Activated CD4-positive, alpha-beta T cell treated with anti-CD3 and anti-CD28 coated beads, Interleukin-2, amount 10 ng/mL, durations not matched to agents 24 days and 14 days (primary cell): ENCODE measurements around the gene HS6ST2. TPM values are rescaled to one million over a fixed set of nuclear protein-coding genes. Genes with fewer than 3 reads are reported as not detected.

Experiments used
- DNase-seq: peaks from one replicate; pipeline ENCODE4 v3.0.0; 2022
- H3K27ac Mint-ChIP-seq: one replicate; pipeline ENCODE4 v1.8.0; 2022; ENCODE audit warnings: mild to moderate bottlenecking, mixed read lengths
- H3K27me3 Mint-ChIP-seq: one replicate; pipeline ENCODE4 v1.8.0; 2022; ENCODE audit warnings: mixed read lengths
- H3K36me3 Mint-ChIP-seq: one replicate; pipeline ENCODE4 v1.8.0; 2022; ENCODE audit warnings: low read depth, mild to moderate bottlenecking, mixed read lengths
- H3K4me1 Mint-ChIP-seq: one replicate; pipeline ENCODE4 v1.8.0; 2021; ENCODE audit warnings: mixed read lengths
- H3K4me3 Mint-ChIP-seq: one replicate; pipeline ENCODE4 v1.8.0; 2022; ENCODE audit warnings: mild to moderate bottlenecking, moderate library complexity, mixed read lengths
- H3K9me3 Mint-ChIP-seq: one replicate; pipeline ENCODE4 v1.8.0; 2021; ENCODE audit warnings: mixed read lengths
- intact Hi-C: fragments of 100-400 bp; cut with micrococcal nuclease; formaldehyde crosslinking; loops from one replicate; pipeline ENCODE4 v1.15.1; 2023
- total RNA-seq: library from RNA; stranded (reverse); gene quantifications from 2 replicates; pipeline ENCODE4 v1.2.3, GENCODE V29; 2022

The HS6ST2 gene
- total RNA-seq, 1 donor from 2014 or later = 1.2 TPM

DNA sequence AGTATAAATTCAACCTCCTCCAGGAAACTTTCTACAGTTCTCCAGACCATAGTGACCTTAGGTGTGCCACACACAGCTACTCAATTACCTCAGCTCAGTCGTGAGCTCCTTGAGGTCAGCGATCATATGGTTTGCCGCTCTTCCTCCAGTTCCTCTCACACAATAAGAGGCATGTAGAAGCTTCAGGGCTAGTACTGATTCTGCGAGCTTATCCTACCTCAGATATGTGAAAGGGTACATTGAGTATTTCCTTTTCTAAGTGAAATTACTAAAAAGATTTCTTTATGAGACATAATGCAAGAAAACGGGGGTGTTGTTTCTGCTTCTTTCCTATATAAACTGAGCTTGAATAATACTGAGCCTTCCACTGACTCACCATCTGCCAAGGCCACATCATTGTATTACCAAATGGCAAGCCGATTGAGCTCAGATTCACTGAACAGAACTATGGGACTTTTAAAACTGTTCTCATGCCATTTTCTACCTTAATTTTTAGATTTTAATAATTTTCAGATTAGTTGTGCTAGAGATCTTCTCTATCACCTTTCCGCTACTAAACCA, 183.1 kb downstream of the HS6ST2 start:
- Mint-ChIP-seq H3K9me3 (no peaks in the 10 kb centered on the region), H3K36me3 (no peaks in the 10 kb centered on the region), H3K4me1 (peaks cover 12% of the 10 kb centered on the region), H3K27ac (peak overlapping the region; percentile 45), H3K4me3 (peak overlapping the region; percentile 1), H3K27me3 (no peaks in the 10 kb centered on the region)
- DNase-seq = no peak
- intact Hi-C loops = loop anchor here (10.0 kb wide), 2 partner anchors 291 to 941 kb away; partner anchors contain the start of gene MBNL3

DNA sequence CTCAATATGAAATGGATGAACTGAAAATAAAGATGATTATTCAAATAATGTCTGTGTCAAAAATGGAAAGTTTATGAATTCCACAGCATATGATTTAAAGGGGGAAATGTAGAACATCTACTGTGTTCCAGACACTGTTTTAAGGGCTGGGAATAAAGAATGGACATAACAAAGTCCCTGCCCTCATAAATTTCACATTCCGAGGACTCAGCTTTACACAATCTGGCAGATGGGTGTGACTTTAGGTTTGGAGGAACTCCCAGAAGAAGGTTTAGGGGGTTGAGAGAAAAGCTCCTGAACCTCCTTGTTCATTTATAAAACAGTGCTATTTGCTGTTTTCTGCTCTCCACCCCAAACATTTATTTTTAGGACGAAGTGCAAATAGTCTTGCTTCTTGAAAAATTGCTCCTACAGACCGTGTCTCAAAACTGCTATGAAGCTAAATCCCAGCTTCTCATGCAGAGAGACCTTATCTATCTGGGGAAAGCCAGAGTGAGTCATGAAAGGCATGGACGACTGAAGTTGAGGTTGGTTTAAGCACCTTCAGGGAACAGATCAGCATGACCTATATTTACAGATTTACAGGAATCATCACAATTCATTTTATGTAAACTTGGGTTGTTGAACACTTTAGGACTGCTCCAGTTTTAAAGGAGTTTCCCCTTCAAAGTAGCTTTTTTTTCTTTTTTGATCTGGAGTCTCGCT, 184.3 kb downstream of the HS6ST2 start:
- no peak for DNase-seq
- Mint-ChIP-seq H3K9me3 (no peaks in the 10 kb centered on the region), H3K27ac (no peak overlapping the region), H3K4me1 (peaks cover 12% of the 10 kb centered on the region), H3K4me3 (no peak overlapping the region), H3K36me3 (no peaks in the 10 kb centered on the region), H3K27me3 (no peaks in the 10 kb centered on the region)
- intact Hi-C loops = loop anchor here (10.0 kb wide), 2 partner anchors 289 to 939 kb away; partner anchors contain the start of gene MBNL3

DNA sequence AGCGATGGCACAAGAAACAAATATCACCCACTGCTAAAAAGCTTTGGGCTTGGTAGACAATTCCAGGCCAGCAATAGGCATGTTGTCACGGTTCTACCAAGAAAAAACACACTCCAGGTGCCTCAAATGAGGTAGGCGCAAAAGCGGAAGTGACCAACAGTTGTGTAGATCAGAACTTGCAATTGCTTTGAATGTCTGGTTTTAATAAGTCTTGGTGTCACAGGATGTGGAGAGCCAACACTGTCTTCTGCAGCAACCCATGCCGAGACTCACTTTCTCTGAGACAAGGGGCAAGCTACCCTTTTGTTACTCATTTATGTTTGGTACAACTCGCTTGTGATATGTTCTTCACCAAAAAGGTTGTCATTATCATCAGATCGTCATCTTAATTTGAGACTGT, 188.8 kb downstream of the HS6ST2 start:
- H3K4me1 Mint-ChIP-seq = peaks cover 3% of the 10 kb centered on the region
- no peak overlapping the region for H3K4me3 Mint-ChIP-seq
- no peak overlapping the region for H3K27ac Mint-ChIP-seq
- intact Hi-C loops = loop anchor here (10.0 kb wide), 2 partner anchors 285 to 935 kb away; partner anchors contain the start of gene MBNL3
- no peaks in the 10 kb centered on the region for H3K9me3 Mint-ChIP-seq
- H3K27me3 Mint-ChIP-seq = no peaks in the 10 kb centered on the region
- no peak for DNase-seq
- no peaks in the 10 kb centered on the region for H3K36me3 Mint-ChIP-seq

DNA sequence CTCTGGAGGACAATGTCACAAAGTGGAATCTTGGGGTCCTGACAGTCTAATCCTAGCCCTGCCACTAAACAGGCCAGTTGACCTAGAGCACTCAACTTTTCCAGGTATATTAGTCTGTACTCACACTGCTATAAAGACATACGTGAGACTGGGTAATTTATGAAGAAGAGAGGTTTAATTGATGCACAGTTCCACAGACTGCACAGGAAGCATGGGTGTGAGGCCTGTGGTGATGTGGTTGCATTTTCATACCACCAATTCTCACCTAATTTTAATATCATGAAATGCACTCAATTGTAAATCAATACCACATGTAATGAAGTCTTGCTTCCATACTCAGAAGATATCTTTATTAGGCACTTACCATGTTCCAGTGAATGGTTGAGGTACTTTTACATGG, 192.0 kb downstream of the HS6ST2 start:
- H3K27me3 Mint-ChIP-seq = no peaks in the 10 kb centered on the region
- no peak overlapping the region for H3K4me3 Mint-ChIP-seq
- intact Hi-C loops = no loop called here
- DNase-seq = no peak
- H3K9me3 Mint-ChIP-seq = no peaks in the 10 kb centered on the region
- no peaks in the 10 kb centered on the region for H3K4me1 Mint-ChIP-seq
- H3K27ac Mint-ChIP-seq = no peak overlapping the region
- H3K36me3 Mint-ChIP-seq = no peaks in the 10 kb centered on the region

DNA sequence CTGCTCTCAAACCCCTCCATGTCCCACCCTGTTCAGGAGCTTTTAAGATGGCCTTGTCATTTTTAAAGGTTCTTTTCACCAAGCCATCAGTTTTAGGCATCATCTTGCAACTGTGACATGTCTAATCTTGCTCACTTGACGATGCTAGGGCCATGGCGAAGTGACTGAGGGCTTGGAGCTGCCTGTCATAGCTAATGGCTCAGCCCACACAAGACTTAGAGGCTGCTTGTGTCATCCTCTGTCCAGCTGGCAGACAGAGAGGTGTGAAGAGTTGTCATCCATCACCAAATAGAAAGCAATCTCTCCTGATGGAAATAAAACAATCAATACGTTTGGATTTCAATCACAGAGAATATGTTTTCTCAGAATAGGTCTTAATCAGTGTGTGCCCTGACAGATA, 194.9 kb downstream of the HS6ST2 start:
- Mint-ChIP-seq H3K27ac (no peak overlapping the region), H3K4me3 (no peak overlapping the region), H3K27me3 (no peaks in the 10 kb centered on the region), H3K4me1 (no peaks in the 10 kb centered on the region), H3K9me3 (no peaks in the 10 kb centered on the region), H3K36me3 (no peaks in the 10 kb centered on the region)
- intact Hi-C loops = no loop called here
- DNase-seq = no peak

DNA sequence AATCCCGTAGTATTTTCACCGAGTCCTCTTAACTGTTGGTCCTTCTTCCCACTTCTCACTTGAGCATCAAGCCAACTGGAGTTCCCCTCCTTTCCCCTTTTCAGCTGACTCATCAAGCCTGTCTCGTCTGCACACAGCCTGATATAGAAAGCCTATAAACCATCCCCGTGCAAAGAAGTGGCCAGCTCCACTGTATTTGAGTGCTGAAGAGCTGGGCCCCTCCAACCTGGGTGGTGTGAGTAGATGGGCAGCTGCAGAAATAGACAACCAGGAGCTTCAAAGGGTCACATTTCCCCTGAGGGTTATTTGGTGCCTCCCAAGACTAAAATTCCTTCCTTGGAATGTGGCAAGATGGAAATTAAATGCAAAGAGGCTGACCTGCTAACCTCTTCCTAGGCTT, 199.7 kb downstream of the HS6ST2 start:
- H3K36me3 Mint-ChIP-seq = no peaks in the 10 kb centered on the region

DNA sequence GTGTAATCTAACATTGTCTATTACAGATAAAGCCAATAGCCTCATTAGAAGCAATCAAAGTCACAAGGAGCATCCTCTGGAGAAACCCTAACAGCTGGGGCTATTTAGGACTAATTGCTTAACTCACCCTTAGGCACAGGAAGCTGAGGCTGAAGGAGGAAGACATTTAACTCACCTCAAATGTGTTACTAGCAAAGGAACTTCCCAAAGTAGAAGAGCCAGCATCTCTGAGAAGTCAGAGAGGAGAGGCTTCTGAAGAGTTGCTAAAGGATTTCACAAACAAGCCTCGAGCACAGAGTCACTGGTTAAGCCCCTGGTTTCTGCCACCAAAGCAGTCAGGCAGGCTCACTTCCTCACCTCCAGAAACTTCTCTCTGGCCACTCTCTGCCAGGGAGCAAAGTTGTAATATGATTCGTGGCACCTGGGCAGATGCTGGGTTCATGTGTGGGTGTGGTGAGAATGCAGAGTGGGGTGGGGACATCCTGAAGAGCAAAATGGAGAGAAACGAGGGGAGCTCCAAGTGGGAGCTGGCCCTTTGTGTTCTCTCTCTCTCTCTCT, 201.3 kb downstream of the HS6ST2 start:
- no peak for DNase-seq
- intact Hi-C loops = no loop called here
- Mint-ChIP-seq H3K4me3 (no peak overlapping the region), H3K36me3 (no peaks in the 10 kb centered on the region), H3K4me1 (no peaks in the 10 kb centered on the region), H3K9me3 (no peaks in the 10 kb centered on the region), H3K27me3 (no peaks in the 10 kb centered on the region), H3K27ac (no peak overlapping the region)

More for the DNA sequence above, 199.7 kb downstream of the HS6ST2 start:
- H3K4me1 Mint-ChIP-seq = no peaks in the 10 kb centered on the region
- intact Hi-C loops = no loop called here
- no peak overlapping the region for H3K27ac Mint-ChIP-seq
- DNase-seq = no peak
- no peaks in the 10 kb centered on the region for H3K27me3 Mint-ChIP-seq
- H3K9me3 Mint-ChIP-seq = no peaks in the 10 kb centered on the region
- H3K4me3 Mint-ChIP-seq = no peak overlapping the region

DNA sequence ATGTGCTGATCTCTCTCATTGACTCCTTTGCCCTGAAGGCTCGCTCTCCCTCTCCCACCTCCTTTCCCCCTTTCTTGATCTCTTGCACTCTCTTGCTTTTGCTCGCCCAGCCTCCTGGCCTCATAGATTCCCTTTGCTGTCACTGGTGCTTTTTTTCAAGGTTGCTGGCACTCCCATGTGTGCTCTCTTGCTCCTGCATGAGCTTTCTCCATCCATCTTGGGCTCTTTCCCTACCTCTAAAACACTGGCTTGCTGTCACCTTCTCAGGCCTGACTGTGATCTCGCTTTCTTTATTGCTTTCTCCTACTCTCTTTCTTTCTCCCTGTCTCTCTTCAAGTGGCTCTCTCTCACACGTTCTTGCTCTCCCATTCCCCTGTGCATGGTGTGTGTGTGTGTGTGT, 202.0 kb downstream of the HS6ST2 start:
- Mint-ChIP-seq H3K27ac (no peak overlapping the region), H3K4me1 (no peaks in the 10 kb centered on the region), H3K36me3 (no peaks in the 10 kb centered on the region), H3K9me3 (no peaks in the 10 kb centered on the region), H3K27me3 (no peaks in the 10 kb centered on the region), H3K4me3 (no peak overlapping the region)
- DNase-seq = no peak
- intact Hi-C loops = no loop called here

DNA sequence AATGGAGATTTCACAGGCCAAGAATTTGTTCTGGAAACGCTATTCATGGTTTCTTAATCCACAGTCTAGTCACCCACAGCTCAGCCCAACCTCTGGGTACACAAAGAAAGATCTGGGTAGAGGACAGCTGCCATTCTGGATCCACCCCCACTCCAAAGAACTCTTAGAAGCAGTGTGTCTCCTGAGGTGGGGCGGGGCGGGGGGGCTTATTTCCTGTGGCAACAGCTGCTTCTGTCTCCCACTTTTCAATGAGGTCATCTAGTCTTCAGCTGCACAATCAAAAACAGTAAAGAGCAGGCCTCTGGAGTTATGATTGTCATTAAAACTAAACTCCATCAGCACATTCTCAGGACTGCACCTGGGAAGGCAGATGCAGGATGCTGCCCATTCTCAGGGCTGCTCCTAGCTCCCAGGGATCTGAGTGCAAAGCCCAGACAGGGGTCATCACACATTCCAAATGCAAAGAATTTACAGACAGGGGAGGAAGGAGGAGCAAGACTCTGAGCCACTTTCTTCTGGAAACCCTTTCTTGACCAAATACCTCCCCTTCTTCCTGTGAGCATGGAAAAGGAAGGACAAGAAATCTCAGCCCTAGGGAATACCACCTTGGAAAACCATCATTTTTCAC, 207.3 kb downstream of the HS6ST2 start:
- H3K27me3 Mint-ChIP-seq = no peaks in the 10 kb centered on the region
- intact Hi-C loops = no loop called here
- H3K9me3 Mint-ChIP-seq = no peaks in the 10 kb centered on the region
- H3K36me3 Mint-ChIP-seq = no peaks in the 10 kb centered on the region
- no peak for DNase-seq
- no peak overlapping the region for H3K27ac Mint-ChIP-seq
- H3K4me1 Mint-ChIP-seq = peaks cover 8% of the 10 kb centered on the region
- no peak overlapping the region for H3K4me3 Mint-ChIP-seq

DNA sequence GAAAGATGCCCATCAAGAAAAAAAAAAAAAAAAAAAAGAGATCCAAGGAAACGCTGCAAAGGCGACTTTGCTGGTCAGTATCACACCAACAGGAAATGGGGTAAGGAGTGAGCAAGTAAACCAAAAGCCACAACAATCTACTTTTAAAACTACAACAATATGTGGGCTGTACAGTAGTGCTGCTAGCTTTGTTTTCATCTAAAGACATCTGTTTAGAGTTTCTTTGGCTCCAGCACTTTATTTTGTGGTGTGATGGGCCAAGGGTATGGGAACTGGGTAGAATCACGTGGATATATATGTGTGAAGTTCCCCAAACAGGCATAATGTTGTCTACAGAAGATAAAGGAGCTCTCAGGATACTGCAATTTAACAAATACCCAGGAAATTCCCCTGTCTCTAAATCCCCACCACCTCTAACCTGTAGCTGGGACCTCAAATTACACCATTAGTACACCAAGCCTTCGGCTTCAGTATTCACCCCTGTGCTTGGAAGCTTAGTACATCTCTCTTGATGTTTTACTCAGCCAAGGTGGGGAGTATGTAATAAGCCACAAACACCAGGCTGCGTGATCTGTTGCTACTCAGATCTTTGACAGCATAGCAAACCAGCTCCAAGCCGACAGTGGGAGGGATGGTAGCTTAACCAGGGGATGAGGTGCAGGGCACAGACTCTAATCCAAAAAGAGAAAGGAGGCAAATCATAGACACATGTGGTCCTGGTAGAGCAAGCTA, 207.9 kb downstream of the HS6ST2 start:
- peak; percentile 53 for DNase-seq
- Mint-ChIP-seq H3K27me3 (no peaks in the 10 kb centered on the region), H3K36me3 (no peaks in the 10 kb centered on the region), H3K4me3 (no peak overlapping the region), H3K9me3 (no peaks in the 10 kb centered on the region), H3K27ac (no peak overlapping the region), H3K4me1 (peaks cover 8% of the 10 kb centered on the region)
- intact Hi-C loops = no loop called here

DNA sequence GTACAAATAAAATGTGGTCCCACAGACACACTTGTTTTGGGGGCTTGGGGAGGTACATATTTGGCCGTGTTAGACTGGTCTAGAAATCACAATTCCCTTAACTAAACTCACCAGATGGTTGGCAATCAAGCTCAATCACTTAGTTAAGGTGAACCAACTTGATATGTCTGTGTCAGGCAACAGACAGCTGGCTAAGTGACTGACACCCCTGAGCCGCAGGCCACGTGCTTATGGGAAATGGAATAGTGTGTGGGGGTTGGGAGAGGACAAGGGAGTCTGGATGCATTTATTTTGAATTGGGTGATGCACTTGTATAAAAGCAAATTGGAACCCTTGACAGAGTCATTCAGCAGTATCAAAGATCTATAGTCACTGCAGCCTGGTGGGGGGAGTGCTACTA, 209.0 kb downstream of the HS6ST2 start:
- no peak overlapping the region for H3K27ac Mint-ChIP-seq

DNA sequence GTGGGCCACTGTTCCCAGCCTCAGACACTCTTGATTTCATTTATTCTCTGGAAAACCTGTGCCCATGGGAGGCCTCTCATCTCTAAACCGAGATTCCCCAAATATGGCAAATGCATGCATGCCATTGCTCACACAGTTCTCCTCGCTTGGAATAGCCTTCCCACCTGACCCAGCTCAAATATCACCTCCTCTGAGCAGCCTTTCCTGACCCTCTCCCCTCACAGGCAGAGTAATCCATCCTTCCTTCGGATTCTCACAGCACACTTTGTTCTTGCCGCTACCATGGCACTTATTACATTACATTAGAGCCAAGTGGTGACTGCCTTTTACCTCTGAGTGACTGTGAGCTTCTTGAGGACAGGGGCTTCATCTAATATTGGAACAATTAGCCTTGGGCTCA, 209.5 kb downstream of the HS6ST2 start:
- no peak for DNase-seq
- intact Hi-C loops = no loop called here
- H3K36me3 Mint-ChIP-seq = no peaks in the 10 kb centered on the region
- no peaks in the 10 kb centered on the region for H3K27me3 Mint-ChIP-seq
- no peak overlapping the region for H3K4me3 Mint-ChIP-seq
- H3K4me1 Mint-ChIP-seq = peaks cover 11% of the 10 kb centered on the region
- H3K27ac Mint-ChIP-seq = no peak overlapping the region
- H3K9me3 Mint-ChIP-seq = no peaks in the 10 kb centered on the region

More for the DNA sequence above, 209.0 kb downstream of the HS6ST2 start:
- no peak for DNase-seq
- peaks cover 11% of the 10 kb centered on the region for H3K4me1 Mint-ChIP-seq
- intact Hi-C loops = no loop called here
- no peak overlapping the region for H3K4me3 Mint-ChIP-seq
- no peaks in the 10 kb centered on the region for H3K9me3 Mint-ChIP-seq
- H3K27me3 Mint-ChIP-seq = no peaks in the 10 kb centered on the region
- no peaks in the 10 kb centered on the region for H3K36me3 Mint-ChIP-seq

DNA sequence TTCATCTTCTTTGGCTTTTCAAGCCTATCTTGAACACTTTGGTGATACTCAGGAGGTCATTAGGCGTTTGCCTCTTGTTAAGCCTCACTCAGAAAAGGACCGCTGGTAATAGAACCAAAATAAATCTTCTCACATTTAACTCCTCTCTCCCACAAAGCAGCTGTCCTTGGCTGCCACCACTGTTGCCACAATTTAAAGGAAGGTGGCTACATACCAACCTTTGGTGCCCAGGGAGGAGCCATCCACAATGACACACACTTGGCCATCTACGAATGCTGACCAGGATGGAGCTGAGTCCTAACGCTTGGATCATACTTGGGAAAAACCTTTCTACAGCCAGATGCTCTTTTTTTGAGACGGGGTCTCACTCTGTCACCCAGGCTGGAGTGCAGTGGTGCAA, 210.2 kb downstream of the HS6ST2 start:
- H3K4me3 Mint-ChIP-seq = no peak overlapping the region
- H3K27me3 Mint-ChIP-seq = no peaks in the 10 kb centered on the region
- H3K27ac Mint-ChIP-seq = no peak overlapping the region
- intact Hi-C loops = no loop called here
- no peaks in the 10 kb centered on the region for H3K9me3 Mint-ChIP-seq
- DNase-seq = no peak
- peaks cover 11% of the 10 kb centered on the region for H3K4me1 Mint-ChIP-seq
- no peaks in the 10 kb centered on the region for H3K36me3 Mint-ChIP-seq

DNA sequence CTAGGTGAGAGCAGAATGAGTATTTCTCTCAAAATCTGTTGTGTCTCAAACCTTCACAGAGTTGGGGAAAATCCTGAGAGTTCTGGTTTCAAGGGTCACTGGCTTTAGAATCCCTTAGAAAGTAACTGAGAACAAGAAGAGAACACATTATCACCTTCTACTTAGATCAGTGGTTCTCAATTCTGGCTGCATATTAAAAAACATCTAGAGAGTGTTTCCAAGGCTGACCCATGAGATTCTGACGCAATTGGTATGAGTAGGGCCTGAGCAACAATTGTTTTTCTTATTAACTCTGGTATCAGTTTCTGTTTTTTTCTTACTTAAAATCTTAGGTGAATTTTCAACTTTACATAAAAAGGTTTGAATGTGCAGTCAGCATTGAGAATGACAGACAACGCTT, 212.8 kb downstream of the HS6ST2 start:
- Mint-ChIP-seq H3K4me1 (peaks cover 8% of the 10 kb centered on the region), H3K9me3 (no peaks in the 10 kb centered on the region), H3K27me3 (no peaks in the 10 kb centered on the region), H3K36me3 (no peaks in the 10 kb centered on the region), H3K4me3 (no peak overlapping the region), H3K27ac (no peak overlapping the region)
- intact Hi-C loops = no loop called here
- DNase-seq = no peak
